Measurements from ENCODE around the gene DAB2IP.

DAB2IP gene

DNA sequence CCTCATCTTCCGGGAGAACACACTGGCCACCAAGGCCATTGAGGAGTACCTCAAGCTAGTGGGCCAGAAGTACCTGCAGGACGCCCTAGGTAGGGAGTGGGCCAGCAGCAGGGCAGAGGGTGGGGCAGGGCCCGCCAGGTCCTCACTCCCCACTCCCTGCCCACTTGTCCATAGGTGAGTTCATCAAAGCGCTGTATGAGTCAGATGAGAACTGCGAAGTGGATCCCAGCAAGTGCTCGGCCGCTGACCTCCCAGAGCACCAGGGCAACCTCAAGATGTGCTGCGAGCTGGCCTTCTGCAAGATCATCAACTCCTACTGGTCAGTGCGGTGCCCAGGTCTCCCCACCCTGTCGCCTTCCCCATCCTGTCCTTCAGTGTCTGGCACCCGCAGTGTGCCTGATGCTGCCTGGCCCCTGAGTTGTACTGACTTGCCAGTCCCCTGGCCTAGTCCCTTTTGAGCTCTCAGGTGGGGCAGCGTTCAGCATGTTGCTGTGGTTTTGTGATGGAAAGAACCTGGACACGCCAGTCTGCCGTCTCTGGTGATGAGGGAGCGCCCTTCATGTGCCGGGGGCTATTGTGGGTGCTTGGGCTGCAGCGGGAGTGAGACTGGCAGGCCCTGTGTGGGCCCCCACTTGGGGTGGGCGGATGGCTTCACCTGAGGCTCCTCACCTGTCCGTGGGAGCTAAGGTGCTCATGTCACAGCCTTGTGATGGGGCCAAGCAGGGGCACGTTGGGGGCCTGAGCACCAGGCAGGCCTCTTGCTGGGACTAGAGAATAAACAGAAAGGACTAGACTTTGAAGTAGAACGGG lies 112.3 kb downstream of the DAB2IP start:
- no peak for DNase-seq (ENCODE audit: low spot score)

DNA sequence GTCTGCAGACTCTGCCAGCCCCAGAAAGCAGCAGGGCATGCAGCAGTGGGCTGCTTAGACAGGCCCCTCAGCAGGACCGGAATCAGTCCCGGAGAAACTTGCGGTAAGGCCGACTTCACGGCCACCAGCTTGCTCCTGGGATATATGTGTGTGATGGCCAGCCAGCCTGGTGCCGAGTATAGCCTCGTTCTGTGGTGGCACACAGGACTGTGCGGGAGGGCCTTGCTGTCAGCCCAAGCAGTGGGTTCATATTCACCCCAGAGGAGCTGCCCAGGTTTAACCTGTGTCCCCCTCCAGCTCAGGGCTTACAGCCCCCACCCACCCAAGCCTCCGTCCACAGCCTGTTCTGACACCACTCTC lies 112.9 kb downstream of the DAB2IP start:
- DNase-seq (ENCODE audit: low spot score), result no peak

DNA sequence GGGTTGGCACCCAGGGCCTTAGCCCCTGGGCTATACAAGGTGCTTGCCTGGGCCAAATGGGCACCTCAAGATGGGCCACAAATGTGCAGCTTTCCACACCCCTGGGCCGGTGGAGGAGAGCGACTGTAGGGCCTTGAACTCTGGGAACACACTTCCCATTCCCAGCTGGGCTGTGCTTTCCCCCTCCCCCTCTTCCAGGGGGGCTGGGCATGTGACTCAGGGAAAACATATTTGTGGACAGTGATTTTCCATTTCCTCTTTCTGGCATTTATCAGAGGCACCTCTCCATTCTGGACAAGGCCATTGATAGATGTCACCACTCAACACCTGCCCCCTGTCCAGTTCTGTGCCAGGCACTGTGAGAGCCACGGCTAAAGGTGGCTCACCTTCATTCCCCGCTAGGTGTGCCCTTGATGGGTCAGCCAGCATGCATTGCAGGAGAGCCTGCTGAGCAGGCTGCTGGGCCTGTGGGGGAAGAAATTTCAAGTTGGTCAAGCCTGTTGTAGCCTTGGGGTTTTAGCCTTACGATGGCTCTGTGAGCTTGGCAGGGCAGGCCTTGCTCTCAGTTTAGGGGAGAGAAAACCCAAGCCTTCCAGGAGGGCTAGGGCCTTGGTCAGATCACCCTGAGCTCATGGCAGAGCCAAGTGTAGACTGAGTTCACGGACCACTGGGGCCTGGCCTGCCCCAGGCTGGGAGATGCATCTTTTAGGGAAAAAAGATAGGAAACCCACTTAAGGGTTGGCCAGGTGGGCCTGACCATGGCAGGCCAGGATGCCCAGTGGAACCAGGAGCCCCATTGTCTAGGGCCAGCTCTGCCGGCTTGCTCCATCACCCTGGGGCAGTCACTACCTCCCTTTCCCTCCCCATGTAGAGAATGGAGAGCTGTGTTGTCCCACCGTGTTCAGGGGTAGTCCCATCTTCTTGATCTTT lies 113.9 kb downstream of the DAB2IP start:
- peak; percentile 71 for DNase-seq (ENCODE audit: low spot score)

GRCh38 chr9:121766081-121766683 lies 114.7 kb downstream of the DAB2IP start:
- DNase-seq (ENCODE audit: low spot score), result no peak

DNA sequence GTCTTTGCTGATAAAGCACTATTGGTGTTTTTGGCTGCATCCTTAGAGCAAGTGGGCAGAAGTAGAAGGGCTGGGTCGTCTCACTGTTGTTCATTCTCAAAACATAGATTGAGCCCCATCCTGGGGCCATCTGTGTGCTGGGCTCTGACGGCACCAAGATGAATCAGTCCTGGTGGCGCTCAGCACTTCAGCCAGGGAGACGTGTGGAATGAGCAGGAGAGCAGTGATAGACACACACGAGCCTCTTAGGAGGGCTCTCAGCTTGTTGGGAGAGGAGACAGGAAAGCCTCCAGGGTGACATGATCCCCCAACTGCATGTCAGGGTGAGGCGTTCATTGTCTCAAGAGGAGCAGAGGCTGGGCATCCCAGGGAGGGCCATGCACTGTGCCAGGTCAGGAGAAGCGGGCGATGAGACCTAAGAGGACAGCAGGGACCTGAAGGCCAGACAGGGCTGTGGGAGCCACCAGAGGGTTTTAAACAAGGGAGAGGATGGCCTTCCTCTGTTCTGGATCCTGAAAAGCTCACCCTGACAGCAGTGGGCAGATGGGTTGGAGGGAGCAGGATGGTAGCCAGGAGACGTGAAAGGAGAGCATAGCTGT lies 115.8 kb downstream of the DAB2IP start:
- DNase-seq (ENCODE audit: low spot score), result no peak

DNA sequence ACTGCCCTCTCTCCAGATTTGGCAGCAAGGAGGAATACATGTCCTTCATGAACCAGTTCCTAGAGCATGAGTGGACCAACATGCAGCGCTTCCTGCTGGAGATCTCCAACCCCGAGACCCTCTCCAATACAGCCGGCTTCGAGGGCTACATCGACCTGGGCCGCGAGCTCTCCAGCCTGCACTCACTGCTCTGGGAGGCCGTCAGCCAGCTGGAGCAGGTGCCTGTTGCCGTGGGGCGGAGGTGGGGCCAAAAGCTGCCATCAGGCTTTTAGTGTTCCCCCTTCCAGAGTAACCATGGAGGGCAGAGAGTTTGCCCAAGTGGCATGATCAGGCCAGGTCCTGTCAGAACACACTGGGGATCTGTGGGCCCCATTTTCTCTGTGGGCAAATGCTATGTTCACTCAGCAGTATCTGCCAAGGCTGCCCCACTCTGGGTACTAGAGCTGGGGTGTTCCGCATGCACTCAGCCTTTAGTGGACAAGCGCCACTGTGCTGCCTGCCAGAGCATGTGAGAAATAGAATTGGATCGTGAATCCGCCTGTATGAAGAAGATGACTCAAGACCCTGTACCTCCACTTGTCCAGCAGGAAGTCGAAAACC lies 117.1 kb downstream of the DAB2IP start:
- no peak for DNase-seq (ENCODE audit: low spot score)

DNA sequence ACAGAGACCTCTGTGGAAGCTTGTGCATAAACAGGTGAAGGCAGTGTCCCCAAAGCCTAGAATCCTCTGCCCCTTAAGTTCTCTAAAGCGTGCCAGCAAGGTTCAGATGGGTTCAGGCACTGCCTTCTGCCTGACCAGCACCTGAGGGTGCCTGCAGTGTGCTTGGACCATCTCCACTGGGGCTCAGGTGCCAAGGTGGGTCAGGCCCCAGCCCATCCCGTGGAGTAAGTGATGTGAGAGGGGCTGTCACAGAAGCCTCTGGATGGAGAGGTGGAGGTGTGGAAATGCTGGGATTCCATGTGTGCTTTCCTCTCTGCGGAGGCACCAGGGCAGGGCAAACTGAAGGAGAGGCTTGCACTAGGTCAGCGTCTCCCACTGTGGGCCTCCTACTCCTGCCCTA lies 118.5 kb downstream of the DAB2IP start:
- no peak for DNase-seq (ENCODE audit: low spot score)

GRCh38 chr9:121770415-121771273 lies 119.2 kb downstream of the DAB2IP start:
- DNase-seq (ENCODE audit: low spot score), result peak; percentile 85

DNA sequence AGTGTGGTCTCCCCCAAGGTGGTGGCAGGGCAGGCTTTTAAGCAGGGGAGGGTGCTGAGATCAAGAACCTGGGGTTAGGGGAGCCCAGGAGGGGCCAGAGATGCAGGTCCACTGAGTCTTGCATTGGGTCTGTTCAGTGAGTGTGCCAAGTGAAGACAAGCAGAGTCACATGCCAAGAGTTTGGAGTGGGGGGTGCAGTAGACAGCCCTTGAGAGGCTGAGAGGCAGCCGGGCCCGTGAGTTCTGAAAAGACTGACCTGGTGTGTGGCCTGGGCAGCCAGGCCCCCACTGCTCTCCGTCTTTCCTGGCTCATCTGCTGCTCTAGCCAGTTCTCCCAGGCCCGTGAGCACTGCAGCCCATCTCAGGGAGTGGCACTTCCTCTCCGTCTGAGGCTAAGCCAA lies 120.0 kb downstream of the DAB2IP start:
- no peak for DNase-seq (ENCODE audit: low spot score)

- DNase-seq (ENCODE audit: low spot score), result no peak
These were observed 120.6 kb downstream of the DAB2IP start for GRCh38 chr9:121771851-121772599.

DNA sequence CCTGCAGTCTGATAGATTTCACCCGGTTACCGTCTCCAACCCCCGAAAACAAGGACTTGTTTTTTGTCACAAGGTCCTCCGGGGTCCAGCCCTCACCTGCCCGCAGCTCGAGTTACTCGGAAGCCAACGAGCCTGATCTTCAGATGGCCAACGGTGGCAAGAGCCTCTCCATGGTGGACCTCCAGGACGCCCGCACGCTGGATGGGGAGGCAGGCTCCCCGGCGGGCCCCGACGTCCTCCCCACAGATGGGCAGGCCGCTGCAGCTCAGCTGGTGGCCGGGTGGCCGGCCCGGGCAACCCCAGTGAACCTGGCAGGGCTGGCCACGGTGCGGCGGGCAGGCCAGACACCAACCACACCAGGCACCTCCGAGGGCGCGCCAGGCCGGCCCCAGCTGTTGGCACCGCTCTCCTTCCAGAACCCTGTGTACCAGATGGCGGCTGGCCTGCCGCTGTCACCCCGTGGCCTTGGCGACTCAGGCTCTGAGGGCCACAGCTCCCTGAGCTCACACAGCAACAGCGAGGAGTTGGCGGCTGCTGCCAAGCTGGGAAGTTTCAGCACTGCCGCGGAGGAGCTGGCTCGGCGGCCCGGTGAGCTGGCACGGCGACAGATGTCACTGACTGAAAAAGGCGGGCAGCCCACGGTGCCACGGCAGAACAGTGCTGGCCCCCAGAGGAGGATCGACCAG lies 121.3 kb downstream of the DAB2IP start:
- no peak for DNase-seq (ENCODE audit: low spot score)

GRCh38 chr9:121773286-121773953 lies 122.0 kb downstream of the DAB2IP start:
- no peak for DNase-seq (ENCODE audit: low spot score)

- no peak for DNase-seq (ENCODE audit: low spot score)
These were observed 122.7 kb downstream of the DAB2IP start for GRCh38 chr9:121773954-121774714.

GRCh38 chr9:121774715-121775613 lies 123.5 kb downstream of the DAB2IP start:
- no peak for DNase-seq (ENCODE audit: low spot score)

DNA sequence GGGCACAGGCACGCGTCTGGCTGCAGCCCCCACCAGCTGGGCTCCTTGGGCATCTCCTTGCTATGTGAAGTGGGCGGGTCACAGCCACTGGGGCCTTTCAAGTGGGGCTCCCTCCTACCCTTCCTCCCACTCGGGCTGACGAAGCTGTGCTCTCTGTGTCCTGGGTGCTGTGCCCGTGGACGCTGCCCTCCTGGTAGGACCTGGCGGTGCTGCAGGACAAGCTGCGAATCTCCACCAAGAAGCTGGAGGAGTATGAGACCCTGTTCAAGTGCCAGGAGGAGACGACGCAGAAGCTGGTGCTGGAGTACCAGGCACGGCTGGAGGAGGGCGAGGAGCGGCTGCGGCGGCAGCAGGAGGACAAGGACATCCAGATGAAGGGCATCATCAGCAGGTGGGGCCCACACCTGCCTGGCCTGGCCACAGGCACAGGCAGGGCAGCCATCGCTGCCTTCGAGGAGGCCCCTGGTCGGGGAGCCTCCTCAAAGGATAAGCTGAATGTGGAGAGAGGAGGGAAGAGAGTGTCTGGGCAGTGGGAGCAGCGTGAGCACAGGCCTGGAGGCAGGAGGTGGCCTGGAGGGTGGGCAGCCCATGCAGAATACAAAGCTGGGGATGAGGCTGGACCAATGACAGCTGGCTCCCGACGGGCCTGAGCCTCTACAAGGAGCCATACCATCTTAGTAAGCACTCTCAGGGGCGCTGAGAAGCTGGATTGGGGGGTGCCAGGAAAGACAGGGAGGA lies 124.7 kb downstream of the DAB2IP start:
- no peak for DNase-seq (ENCODE audit: low spot score)

Data from kidney capillary endothelial cell (primary cell).